Body of pancreas (tissue), 4 donors: ENCODE data around the gene ATP10D. TPM values are rescaled to one million over a fixed set of nuclear protein-coding genes. Genes with fewer than 3 reads are reported as not detected.
"Not testable (repeated sequence)": the region's sequence is repeated elsewhere in the genome, so short reads cannot be mapped to it uniquely, and the experiment has no call there.

ENCODE experiments used
- ATAC-seq: fragments of 150-250 bp; one replicate; pipeline ENCODE4 v1.9.1; 2016
- DNase-seq, 4 donors: peaks; one replicate each; pipeline ENCODE4 v3.0.0-alpha.2; 2019
- H3K27ac ChIP-seq, 4 donors: fragments of 200-600 bp; sonication (generic); 1 replicate in 3 of 4; 2 replicates in 1 of 4; pipeline versions ENCODE4 v1.5.1 to v1.6.1; 2016 to 2019; ENCODE audit warnings: mild to moderate bottlenecking in 1 of 4, mixed read lengths in 1 of 4, moderate library complexity in 1 of 4
- H3K27me3 ChIP-seq, 2 donors: fragments of 200-600 bp; sonication (generic); one replicate each; pipeline ENCODE4 v1.6.0; 2016; ENCODE audit warnings: mild to moderate bottlenecking in 1 of 2
- H3K36me3 ChIP-seq, 2 donors: fragments of 200-600 bp; sonication (generic); replicated peaks in 1 of 2; 2 replicates each; pipeline ENCODE4 v1.5.1; 2016; ENCODE audit warnings: low read depth in 2 of 2; ENCODE audit not compliant: insufficient read depth in 1 of 2
- H3K4me1 ChIP-seq: fragments of 200-600 bp; sonication (generic); one replicate; pipeline ENCODE4 v1.6.0; 2016
- H3K4me3 ChIP-seq, 2 donors: fragments of 200-600 bp; sonication (generic); 1 replicate in 1 of 2; 2 replicates in 1 of 2; pipeline ENCODE4 v1.5.1; 2016 to 2019
- H3K9me3 ChIP-seq, 3 donors: fragments of 200-600 bp; sonication (generic); 1 replicate in 2 of 3; 2 replicates in 1 of 3; pipeline ENCODE4 v1.5.1; 2016
- CTCF ChIP-seq, 7 experiments: fragments of 450-650 bp in 4 of 7; fragments of 200-600 bp in 3 of 7; sonication (generic) in 3 of 7; IDR thresholded peaks; one replicate each; pipeline ENCODE4 v1.5.1; 2016 to 2019; ENCODE audit warnings: antibody characterized with exemption in 7 of 7
- POLR2A ChIP-seq, 3 donors: fragments of 450-650 bp; IDR thresholded peaks; one replicate each; pipeline ENCODE4 v1.6.1; 2016; ENCODE audit warnings: antibody characterized with exemption in 3 of 3, mild to moderate bottlenecking in 2 of 3
- WGBS, 2 donors: methylation state at CpG; one replicate each; pipeline ENCODE4 v1.1.5; 2017; 5-methylcytosine and 5-hydroxymethylcytosine counted together
- intact Hi-C: fragments of 100-400 bp; cut with DNase I; formaldehyde crosslinking; loops from one replicate; pipeline ENCODE4 v1.15.1; 2023
- total RNA-seq, 2 donors: library from RNA; depleted of rRNA; stranded (reverse); fragments of >200 nt; gene quantifications; one replicate each; pipeline ENCODE4 v1.1.0, GENCODE V29; 2016

ATP10D gene
- total RNA-seq, 2 donors from 2014 or later, result 12.5 to 24.4 TPM

DNA sequence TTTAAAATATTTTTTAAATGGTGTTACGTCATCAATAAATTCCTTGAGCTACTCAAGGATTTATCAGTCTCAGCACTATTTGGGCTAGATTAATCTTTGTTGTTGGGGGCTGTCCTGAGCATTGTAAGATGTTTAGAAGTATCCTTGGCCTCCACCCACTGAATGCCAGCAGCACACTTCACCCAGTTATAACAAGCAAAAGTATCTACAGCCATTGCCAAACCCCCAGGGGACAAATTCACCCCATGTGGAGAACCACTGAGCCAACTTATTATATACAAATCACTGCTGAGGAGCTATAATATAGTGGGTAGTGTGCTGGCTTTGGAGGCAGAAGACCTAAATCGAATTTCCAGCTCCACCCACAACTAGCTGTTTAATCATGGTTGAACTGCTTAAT is 58.3 kb downstream of the ATP10D start:
- intact Hi-C loops, result no loop called here
- WGBS, 2 donors, result 67 to 85% methylated on average over 2 of the region's 2 CpGs
- no peak for TF ChIP-seq POLR2A (IDR thresholded peaks at IDR 0.05)
- no peak for TF ChIP-seq CTCF (IDR thresholded peaks at IDR 0.05)
- H3K27me3 ChIP-seq, result no peaks in the 10 kb centered on the region
- no peaks in the 10 kb centered on the region for H3K4me1 ChIP-seq
- H3K27ac ChIP-seq, result no peak overlapping the region
- no peaks in the 10 kb centered on the region for H3K9me3 ChIP-seq
- no peak overlapping the region for H3K4me3 ChIP-seq
- DNase-seq (no peak), ATAC-seq (no peak)
- peaks cover 0 to 2% of the 10 kb centered on the region in 2 donors for H3K36me3 ChIP-seq

- 92 to 97% methylated on average over 5 to 7 of the region's 7 CpGs for WGBS, 2 donors
- DNase-seq, H3K27me3 ChIP-seq, intact Hi-C loops, H3K4me3 ChIP-seq, ATAC-seq, H3K27ac ChIP-seq, H3K36me3 ChIP-seq, H3K9me3 ChIP-seq, H3K4me1 ChIP-seq: not testable (repeated sequence)
Measured at GRCh38 chr4:47550357-47550756, 65.3 kb downstream of the ATP10D start.

- no peaks in the 10 kb centered on the region for H3K9me3 ChIP-seq
- H3K36me3 ChIP-seq, result no peaks in the 10 kb centered on the region
- H3K27me3 ChIP-seq, result no peaks in the 10 kb centered on the region
- 89% methylated on average over 7 of the region's 7 CpGs for WGBS, 2 donors
- DNase-seq (no peak), ATAC-seq (no peak)
- no peak overlapping the region for H3K4me3 ChIP-seq
- H3K27ac ChIP-seq, result no peak overlapping the region
- TF ChIP-seq POLR2A (IDR thresholded peaks at IDR 0.05) (no peak), CTCF (IDR thresholded peaks at IDR 0.05) (no peak)
- intact Hi-C loops, result no loop called here
- no peaks in the 10 kb centered on the region for H3K4me1 ChIP-seq
Measured at GRCh38 chr4:47550899-47551548, 65.9 kb downstream of the ATP10D start.

- no peak overlapping the region for H3K4me3 ChIP-seq
- TF ChIP-seq CTCF (IDR thresholded peaks at IDR 0.05), result no peak
- H3K27ac ChIP-seq, result no peak overlapping the region
- DNase-seq (no peak), ATAC-seq (no peak)
- no peaks in the 10 kb centered on the region for H3K4me1 ChIP-seq
- H3K9me3 ChIP-seq, result no peaks in the 10 kb centered on the region
- no peaks in the 10 kb centered on the region for H3K36me3 ChIP-seq
- no peaks in the 10 kb centered on the region for H3K27me3 ChIP-seq
- intact Hi-C loops, result no loop called here
Measured at GRCh38 chr4:47551682-47552081, 66.6 kb downstream of the ATP10D start.

DNA sequence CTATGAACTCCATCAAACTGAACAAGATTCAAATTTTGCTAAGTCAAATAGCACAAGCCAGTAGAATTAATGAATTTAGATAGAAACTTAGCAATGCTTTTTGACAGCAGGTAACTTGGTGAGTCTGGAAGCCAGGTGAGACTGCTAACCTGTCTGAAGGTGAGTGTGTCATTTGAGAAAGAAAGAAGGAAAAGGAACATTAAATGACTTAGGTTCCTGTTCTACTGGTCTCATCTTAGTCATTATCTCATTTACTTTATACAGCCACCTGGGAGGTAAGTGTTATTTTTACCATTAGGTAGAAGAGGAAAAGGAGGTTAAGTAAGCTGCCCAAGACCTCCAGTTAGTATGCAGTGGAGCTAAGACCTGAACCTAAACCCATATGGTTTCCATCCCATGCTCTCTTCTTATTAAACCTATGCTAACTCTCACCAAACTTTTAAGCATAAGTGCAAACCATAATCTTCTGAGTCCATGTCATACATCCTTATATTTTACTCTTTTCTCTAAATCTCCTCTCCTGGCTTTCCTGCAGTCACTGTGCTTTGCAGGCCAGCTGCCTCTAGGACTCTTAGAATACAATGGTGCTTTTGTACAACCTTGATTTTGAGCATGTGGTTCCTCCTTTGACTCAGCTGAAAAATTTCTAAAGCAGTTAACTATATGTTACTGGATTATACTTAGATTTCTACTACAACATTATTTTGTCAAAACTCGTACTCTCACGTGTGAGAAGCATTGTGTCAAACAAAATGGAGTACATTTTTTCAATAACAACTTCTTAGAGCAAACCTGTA is 68.5 kb downstream of the ATP10D start:
- intact Hi-C loops, result no loop called here
- H3K36me3 ChIP-seq, result no peaks in the 10 kb centered on the region
- ATAC-seq, result no peak
- DNase-seq, result no peak
- H3K27me3 ChIP-seq, result no peaks in the 10 kb centered on the region
- no peaks in the 10 kb centered on the region for H3K9me3 ChIP-seq
- TF ChIP-seq POLR2A (IDR thresholded peaks at IDR 0.05) (no peak), CTCF (IDR thresholded peaks at IDR 0.05) (no peak)
- no peak overlapping the region for H3K4me3 ChIP-seq
- no peak overlapping the region for H3K27ac ChIP-seq
- no peaks in the 10 kb centered on the region for H3K4me1 ChIP-seq
- 74 to 77% methylated on average over 2 of the region's 2 CpGs for WGBS, 2 donors

DNA sequence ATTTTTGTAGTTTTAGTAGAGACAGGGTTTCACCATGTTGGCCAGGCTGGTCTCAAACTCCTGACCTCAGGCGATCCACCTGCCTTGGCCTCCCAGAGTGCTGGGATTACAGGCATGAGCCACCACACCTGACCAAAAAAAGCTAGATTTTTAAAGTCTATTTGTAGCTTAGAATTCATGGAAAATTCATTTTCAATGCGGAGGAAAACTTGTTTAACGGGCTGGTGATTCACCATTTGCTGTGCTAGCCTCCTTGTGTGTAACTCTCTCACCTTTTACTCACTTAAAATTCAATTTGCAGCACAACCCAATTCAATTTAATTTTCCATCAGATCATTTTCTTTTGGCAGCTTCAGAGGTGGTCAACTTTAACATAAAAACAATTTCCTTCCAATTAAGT is 70.8 kb downstream of the ATP10D start:
- H3K4me1 ChIP-seq, H3K27me3 ChIP-seq, DNase-seq, H3K27ac ChIP-seq, H3K36me3 ChIP-seq, ATAC-seq, intact Hi-C loops, H3K4me3 ChIP-seq, H3K9me3 ChIP-seq: not testable (repeated sequence)
- 88 to 99% methylated on average over 3 of the region's 3 CpGs for WGBS, 2 donors
